Body of pancreas (tissue), 4 donors: ENCODE results near the gene ADRM1. TPM values are rescaled to one million over a fixed set of nuclear protein-coding genes. Genes with fewer than 3 reads are reported as not detected.
A peak's percentile ranks its signal among the peaks of the same experiment; 100 is the strongest.

Experiments
- ATAC-seq: fragments of 150-250 bp; one replicate; pipeline ENCODE4 v1.9.1; 2016
- DNase-seq, 4 donors: peaks; one replicate each; pipeline ENCODE4 v3.0.0-alpha.2; 2019
- H3K27ac ChIP-seq, 4 donors: fragments of 200-600 bp; sonication (generic); 1 replicate in 3 of 4; 2 replicates in 1 of 4; pipeline versions ENCODE4 v1.5.1 to v1.6.1; 2016 to 2019; ENCODE audit warnings: mild to moderate bottlenecking in 1 of 4, mixed read lengths in 1 of 4, moderate library complexity in 1 of 4
- H3K27me3 ChIP-seq, 2 donors: fragments of 200-600 bp; sonication (generic); one replicate each; pipeline ENCODE4 v1.6.0; 2016; ENCODE audit warnings: mild to moderate bottlenecking in 1 of 2
- H3K36me3 ChIP-seq, 2 donors: fragments of 200-600 bp; sonication (generic); replicated peaks in 1 of 2; 2 replicates each; pipeline ENCODE4 v1.5.1; 2016; ENCODE audit warnings: low read depth in 2 of 2; ENCODE audit not compliant: insufficient read depth in 1 of 2
- H3K4me1 ChIP-seq: fragments of 200-600 bp; sonication (generic); one replicate; pipeline ENCODE4 v1.6.0; 2016
- H3K4me3 ChIP-seq, 2 donors: fragments of 200-600 bp; sonication (generic); 1 replicate in 1 of 2; 2 replicates in 1 of 2; pipeline ENCODE4 v1.5.1; 2016 to 2019
- H3K9me3 ChIP-seq, 3 donors: fragments of 200-600 bp; sonication (generic); 1 replicate in 2 of 3; 2 replicates in 1 of 3; pipeline ENCODE4 v1.5.1; 2016
- POLR2A ChIP-seq, 3 donors: fragments of 450-650 bp; IDR thresholded peaks; one replicate each; pipeline ENCODE4 v1.6.1; 2016; ENCODE audit warnings: antibody characterized with exemption in 3 of 3, mild to moderate bottlenecking in 2 of 3
- WGBS, 2 donors: methylation state at CpG; one replicate each; pipeline ENCODE4 v1.1.5; 2017; 5-methylcytosine and 5-hydroxymethylcytosine counted together
- intact Hi-C: fragments of 100-400 bp; cut with DNase I; formaldehyde crosslinking; loops from one replicate; pipeline ENCODE4 v1.15.1; 2023
- total RNA-seq, 2 donors: library from RNA; depleted of rRNA; stranded (reverse); fragments of >200 nt; gene quantifications; one replicate each; pipeline ENCODE4 v1.1.0, GENCODE V29; 2016
- TF ChIP-seq, protein P1 (sequence below), 7 experiments: fragments of 450-650 bp in 4 of 7; fragments of 200-600 bp in 3 of 7; sonication (generic) in 3 of 7; IDR thresholded peaks; one replicate each; pipeline ENCODE4 v1.5.1; 2016 to 2019; ENCODE audit warnings: antibody characterized with exemption in 7 of 7

ADRM1 gene
- total RNA-seq, 2 donors from 2014 or later = 79.9 to 104 TPM

DNA sequence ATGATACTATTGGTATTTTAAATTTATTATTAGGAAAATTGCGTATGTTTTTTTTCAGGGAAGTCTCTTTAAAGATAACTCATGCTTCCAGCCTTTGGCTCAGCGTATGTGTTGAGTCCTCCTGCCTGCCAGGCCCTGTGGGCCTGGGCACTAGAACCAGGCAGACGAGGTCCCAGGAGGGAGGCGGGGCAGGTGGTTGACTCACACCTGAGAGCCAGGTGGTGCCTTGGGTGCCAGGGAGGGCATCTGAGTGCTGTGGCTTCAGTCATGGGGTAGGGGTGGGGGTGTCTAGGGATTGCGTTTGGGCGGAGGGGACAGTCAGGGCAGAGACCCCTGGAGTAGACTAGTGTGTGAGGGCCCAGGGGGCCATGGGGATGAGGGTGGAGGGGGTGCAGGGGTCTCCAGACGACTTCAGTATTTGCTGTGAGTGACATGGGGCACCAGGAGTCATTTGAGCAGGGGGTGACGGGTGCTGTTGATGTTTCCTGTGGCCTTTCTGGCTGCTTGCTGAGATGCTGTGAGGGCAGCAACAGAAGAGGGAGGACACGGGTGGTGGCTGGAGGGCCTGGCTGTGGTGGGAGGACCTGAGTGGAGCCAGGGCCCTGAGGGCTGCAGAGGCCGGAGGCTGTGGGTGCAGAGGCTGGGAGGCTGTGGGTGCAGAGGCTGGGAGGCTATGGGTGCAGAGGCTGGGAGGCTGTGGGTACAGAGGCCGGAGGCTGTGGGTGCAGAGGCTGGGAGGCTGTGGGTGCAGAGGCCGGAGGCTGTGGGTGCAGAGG is 14.8 kb upstream of the ADRM1 start:
- H3K27ac ChIP-seq = no peak overlapping the region
- no peaks in the 10 kb centered on the region for H3K27me3 ChIP-seq
- ATAC-seq (no peak), DNase-seq (peak in 1 of 4 donors; percentile 71)
- peaks cover 11 to 43% of the 10 kb centered on the region in 2 donors for H3K36me3 ChIP-seq
- H3K4me1 ChIP-seq = no peaks in the 10 kb centered on the region
- H3K4me3 ChIP-seq = no peak overlapping the region
- WGBS, 2 donors = 84 to 90% methylated on average over 12 of the region's 12 CpGs
- H3K9me3 ChIP-seq = no peaks in the 10 kb centered on the region
- TF ChIP-seq POLR2A (IDR thresholded peaks at IDR 0.05) = no peak
- TF ChIP-seq, protein P1, sequence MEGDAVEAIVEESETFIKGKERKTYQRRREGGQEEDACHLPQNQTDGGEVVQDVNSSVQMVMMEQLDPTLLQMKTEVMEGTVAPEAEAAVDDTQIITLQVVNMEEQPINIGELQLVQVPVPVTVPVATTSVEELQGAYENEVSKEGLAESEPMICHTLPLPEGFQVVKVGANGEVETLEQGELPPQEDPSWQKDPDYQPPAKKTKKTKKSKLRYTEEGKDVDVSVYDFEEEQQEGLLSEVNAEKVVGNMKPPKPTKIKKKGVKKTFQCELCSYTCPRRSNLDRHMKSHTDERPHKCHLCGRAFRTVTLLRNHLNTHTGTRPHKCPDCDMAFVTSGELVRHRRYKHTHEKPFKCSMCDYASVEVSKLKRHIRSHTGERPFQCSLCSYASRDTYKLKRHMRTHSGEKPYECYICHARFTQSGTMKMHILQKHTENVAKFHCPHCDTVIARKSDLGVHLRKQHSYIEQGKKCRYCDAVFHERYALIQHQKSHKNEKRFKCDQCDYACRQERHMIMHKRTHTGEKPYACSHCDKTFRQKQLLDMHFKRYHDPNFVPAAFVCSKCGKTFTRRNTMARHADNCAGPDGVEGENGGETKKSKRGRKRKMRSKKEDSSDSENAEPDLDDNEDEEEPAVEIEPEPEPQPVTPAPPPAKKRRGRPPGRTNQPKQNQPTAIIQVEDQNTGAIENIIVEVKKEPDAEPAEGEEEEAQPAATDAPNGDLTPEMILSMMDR (IDR thresholded peaks at IDR 0.05) = no peak
- intact Hi-C loops = no loop called here

DNA sequence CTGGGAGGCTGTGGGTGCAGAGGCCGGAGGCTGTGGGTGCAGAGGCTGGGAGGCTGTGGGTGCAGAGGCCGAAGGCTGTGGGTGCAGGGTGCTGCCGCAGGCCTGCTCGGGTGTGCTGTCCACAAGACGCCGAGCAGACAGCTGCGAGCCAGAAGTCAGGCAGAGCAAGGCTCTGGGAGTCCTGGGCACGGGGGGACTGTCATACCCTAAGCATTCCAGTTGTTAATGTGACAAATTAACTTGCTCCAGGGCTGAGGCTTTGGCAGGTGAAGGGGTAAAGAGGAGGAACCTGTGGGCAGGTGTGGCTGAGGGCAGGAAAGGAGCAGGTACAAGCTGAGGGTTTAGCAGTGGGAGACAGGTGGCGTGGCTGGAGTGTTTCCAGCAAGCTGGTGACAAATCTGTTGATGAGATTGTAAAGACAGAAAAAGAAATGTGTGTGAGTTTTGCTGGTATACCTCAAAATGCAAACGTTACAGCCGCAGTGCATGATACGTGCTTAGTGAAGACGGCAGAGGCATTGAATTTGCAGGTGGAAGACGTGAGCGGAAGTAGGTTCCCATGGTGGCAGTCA is 14.2 kb upstream of the ADRM1 start:
- Histone ChIP-seq H3K27me3 (no peaks in the 10 kb centered on the region), H3K9me3 (no peaks in the 10 kb centered on the region), H3K36me3 (peaks cover 11 to 41% of the 10 kb centered on the region in 2 donors), H3K4me1 (no peaks in the 10 kb centered on the region), H3K4me3 (no peak overlapping the region), H3K27ac (no peak overlapping the region)
- ATAC-seq = no peak
- TF ChIP-seq, protein P1 (IDR thresholded peaks at IDR 0.05) = no peak
- no peak for TF ChIP-seq POLR2A (IDR thresholded peaks at IDR 0.05)
- intact Hi-C loops = no loop called here
- DNase-seq = no peak
- WGBS, 2 donors = 84 to 92% methylated on average over 12 to 15 of the region's 15 CpGs

DNA sequence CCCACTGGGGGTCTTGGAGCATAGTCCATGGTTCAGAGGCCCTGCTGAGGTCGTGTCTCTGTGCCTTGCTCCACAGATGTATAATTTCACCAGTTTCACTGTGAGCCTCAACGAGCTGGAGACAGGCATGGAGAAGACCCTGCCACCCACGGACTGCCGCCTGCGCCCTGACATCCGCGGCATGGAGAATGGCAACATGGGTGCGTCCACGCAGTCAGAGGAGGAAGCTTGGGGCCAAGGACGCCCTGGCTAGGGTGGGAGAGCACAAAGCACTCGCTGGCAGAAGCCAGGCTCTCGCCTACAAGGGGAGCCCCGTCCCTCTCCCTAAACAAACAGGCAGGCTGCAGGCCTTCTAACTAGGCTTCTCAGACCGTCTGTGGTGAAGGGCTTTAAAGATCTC is 13.7 kb upstream of the ADRM1 start:
- Histone ChIP-seq H3K4me1 (no peaks in the 10 kb centered on the region), H3K27ac (no peak overlapping the region), H3K36me3 (peaks cover 11 to 44% of the 10 kb centered on the region in 2 donors), H3K9me3 (no peaks in the 10 kb centered on the region), H3K27me3 (no peaks in the 10 kb centered on the region), H3K4me3 (no peak overlapping the region)
- TF ChIP-seq, protein P1 (IDR thresholded peaks at IDR 0.05) = no peak
- no peak for TF ChIP-seq POLR2A (IDR thresholded peaks at IDR 0.05)
- no peak for ATAC-seq
- no peak for DNase-seq
- 80 to 83% methylated on average over 14 of the region's 14 CpGs for WGBS, 2 donors
- intact Hi-C loops = no loop called here

DNA sequence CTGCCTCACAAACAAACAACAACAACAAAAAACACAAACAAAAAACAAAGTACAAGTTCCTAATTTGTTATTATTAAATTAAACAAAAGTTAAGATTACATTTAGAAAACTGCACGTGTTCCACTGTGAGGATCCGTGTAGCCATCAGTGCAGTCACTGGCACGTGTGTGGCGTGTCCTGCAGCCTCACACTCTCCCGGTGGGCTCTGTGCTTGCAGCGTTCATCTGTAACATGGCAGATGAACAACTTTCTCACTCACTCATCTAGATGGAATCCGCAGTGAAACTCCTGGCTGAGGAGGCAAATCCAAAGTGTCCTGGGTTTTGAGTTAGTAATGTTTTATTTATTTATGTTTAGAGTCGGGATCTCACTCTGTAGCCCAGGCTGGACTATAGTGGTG is 12.9 kb upstream of the ADRM1 start:
- 89 to 93% methylated on average over 8 of the region's 8 CpGs for WGBS, 2 donors
- Histone ChIP-seq H3K4me3 (no peak overlapping the region), H3K27me3 (no peaks in the 10 kb centered on the region), H3K27ac (no peak overlapping the region), H3K36me3 (peaks cover 11 to 48% of the 10 kb centered on the region in 2 donors), H3K9me3 (no peaks in the 10 kb centered on the region), H3K4me1 (no peaks in the 10 kb centered on the region)
- TF ChIP-seq, protein P1 (IDR thresholded peaks at IDR 0.05) = no peak
- TF ChIP-seq POLR2A (IDR thresholded peaks at IDR 0.05) = no peak
- DNase-seq = no peak
- intact Hi-C loops = loop anchor here (10.0 kb wide), 1 partner anchor 45 kb away; no protein-coding TSS in a partner anchor
- ATAC-seq = no peak
